ENCODE measurements around the gene ABHD14A.
A peak's percentile ranks its signal among the peaks of the same experiment; 100 is the strongest.
"Not testable (repeated sequence)": the region's sequence is repeated elsewhere in the genome, so short reads cannot be mapped to it uniquely, and the experiment has no call there.

ABHD14A gene

GRCh38 chr3:51974963-51975851 lies at the start of gene ABHD14A:
Gene ABHD14A, plus strand, starts transcription at chr3:51975064. Its CDS starts 72 bp downstream, at chr3:51975136.
- DNase-seq (ENCODE audit: low read depth in 2 of 2, low spot score in 1 of 2) = peak in 1 of 2 donors; percentile 45

DNA sequence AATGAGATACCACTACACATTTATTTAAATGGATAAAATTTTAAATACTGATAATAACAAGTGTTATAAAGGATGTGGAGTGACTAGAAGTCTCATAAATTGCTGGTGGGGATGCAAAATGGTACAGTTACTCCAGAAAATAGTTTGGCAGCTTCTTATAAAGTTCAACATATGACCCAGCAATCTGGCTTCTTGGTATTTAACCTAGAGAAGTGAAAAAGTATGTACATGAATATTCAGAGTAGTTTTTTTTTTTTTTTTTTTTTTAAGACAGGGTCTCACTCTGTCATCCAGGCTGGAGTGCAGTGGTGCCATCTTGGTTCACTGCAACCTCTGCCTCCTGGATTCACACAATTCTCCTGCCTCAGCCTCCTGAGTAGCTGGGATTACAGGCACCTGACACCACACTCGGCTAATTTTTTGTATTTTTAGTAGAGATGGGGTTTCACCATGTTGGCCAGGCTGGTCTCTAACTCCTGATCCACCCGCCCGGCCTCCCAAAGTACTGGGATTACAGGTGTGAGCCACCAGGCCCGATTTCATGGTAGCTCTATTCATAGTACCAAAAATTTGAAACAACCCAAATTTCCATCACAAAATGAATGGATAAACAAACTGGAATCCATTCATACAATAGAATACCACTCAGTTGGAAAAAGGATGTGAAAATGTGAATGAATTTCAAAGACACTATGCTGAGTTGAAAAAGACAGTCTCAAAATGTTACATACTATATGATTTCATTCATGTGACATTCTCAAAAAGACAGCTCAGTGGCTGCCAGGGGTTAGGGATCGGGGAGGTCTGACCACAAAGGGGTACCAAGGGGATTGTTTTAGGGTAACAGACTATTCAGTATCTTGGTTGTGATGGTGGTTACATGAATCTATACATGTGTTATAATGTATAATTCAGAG lies 47.5 kb upstream of the ABHD14A start:
- no peak for DNase-seq (ENCODE audit: low read depth in 2 of 2, low spot score in 1 of 2)

- no peak for DNase-seq (ENCODE audit: low read depth in 2 of 2, low spot score in 1 of 2)
Measured at GRCh38 chr3:51928438-51928837, 46.4 kb upstream of the ABHD14A start.

DNA sequence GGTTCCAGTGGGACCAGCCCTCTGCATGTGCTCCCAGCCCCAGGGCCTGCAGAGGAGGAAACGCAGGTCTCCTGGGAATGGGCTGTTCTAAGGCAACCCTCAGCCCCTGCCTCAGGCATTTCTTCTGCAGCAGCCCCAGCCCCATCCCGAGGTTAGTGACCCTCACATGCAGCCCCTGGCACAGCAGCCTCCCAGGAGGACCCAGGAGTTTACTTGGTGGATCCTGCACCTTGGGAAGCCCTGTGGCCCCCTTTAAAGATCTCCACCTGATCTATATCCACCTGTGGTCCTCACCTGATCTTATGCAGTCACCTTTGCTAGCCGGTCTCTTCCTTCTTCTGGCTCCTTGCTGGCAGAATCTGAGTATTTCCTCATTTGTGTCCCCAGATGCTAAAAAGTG lies 45.9 kb upstream of the ABHD14A start:
- not testable (repeated sequence) for DNase-seq (ENCODE audit: low read depth in 2 of 2, low spot score in 1 of 2)

- no peak for DNase-seq (ENCODE audit: low read depth in 2 of 2, low spot score in 1 of 2)
Measured at GRCh38 chr3:51929420-51930003, 45.4 kb upstream of the ABHD14A start.

- DNase-seq (ENCODE audit: low read depth in 2 of 2, low spot score in 1 of 2) = no peak
Measured at GRCh38 chr3:51930439-51930838, 44.4 kb upstream of the ABHD14A start.

DNA sequence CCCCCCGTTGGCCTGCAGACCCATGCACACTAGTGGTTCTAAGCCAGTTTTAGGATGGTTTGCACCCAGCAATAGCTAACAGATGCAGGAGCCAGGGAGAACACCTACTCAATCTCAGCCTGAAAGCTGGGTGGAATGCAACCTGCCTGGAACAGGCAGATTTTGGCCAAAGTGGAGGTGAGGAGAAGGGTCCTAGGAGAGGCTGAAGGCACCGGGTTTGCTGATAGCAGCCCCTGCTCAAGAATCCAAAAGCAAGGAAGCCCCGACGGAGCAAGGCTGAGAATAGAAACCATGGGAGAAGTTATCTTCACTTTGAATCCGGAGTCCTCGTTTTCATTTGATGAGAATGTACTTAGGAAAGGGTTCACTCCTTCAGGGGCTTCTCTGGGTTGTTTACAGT lies 43.1 kb upstream of the ABHD14A start:
- DNase-seq (ENCODE audit: low read depth in 2 of 2, low spot score in 1 of 2) = no peak

GRCh38 chr3:51932471-51933370 lies 42.1 kb upstream of the ABHD14A start:
- DNase-seq (ENCODE audit: low read depth in 2 of 2, low spot score in 1 of 2) = no peak

DNA sequence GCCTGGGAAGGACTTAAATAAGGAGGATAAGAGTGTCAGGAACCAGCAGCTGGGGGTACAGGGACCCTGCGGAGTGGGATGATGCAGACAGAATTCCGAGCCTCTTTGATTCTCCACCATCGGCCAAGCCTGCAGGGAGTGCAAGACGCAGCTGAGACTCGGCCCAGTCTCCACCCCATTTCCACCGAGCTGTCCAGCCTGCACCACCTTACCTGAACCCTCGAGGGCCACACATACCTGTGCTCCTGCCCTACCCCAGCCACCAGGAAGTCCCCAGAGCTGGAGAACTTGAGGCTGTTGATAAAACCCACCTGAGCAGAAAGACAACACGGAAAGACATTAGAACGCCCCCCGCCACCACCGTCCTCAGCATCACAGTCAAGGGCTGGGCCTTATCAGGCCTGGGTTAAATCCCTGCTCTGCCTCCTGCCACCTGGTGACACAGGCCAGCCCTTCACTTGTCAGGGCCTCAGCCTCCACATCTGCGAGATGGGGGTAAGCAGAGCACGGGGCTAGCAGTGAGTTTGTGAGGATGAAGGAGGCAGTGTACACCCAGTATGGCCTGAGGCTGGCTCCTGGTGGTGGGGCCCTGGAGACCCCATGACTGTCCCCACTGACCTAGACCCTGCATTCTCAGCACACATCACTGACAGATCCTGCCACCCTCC lies 41.3 kb upstream of the ABHD14A start:
- DNase-seq (ENCODE audit: low read depth in 2 of 2, low spot score in 1 of 2) = no peak

- DNase-seq (ENCODE audit: low read depth in 2 of 2, low spot score in 1 of 2) = no peak
Measured at GRCh38 chr3:51934139-51934850, 40.6 kb upstream of the ABHD14A start.

GRCh38 chr3:51934991-51935885 lies 39.6 kb upstream of the ABHD14A start:
- DNase-seq (ENCODE audit: low read depth in 2 of 2, low spot score in 1 of 2) = no peak

DNA sequence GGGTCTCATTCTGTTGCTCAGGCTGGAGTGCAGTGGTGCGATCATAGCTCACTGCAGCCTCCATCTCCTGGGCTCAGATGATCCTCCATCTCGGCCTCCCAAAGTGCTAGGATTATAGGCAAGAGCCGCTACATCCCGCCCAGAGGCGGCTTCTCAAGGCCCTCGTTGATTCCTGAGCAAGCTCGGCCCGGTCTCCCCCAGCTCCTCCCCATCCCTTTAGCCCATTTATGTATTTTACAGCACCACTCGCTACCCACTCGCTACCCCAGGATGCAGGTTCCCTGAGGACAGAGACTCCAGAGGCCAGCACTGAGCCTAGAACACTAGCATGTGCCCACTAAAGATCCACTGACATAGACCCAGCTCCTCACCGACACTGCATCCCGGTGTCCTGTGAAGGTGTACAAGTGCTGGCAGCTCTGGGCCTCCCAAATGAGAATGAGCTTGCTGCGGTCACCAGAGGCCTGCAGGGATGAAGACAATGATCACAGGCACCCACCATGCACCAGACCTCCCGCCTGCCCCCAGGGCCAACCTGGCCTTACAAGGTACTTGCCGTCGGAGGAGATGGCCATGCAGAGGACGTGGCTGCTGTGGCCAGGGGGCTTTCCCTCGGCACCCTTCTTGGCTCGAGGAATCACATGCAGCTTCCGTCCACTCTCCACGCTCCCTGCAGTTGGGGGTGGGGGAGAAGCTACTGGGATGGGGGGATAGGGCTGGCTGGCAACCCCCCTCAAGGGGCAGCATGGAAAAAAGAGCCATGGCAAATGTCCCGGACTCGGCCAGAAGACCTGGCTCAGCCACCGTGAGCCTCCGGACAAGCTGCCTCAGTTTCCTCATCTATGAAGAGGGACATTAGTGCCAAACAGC lies 38.7 kb upstream of the ABHD14A start:
- DNase-seq (ENCODE audit: low read depth in 2 of 2, low spot score in 1 of 2) = no peak

DNA sequence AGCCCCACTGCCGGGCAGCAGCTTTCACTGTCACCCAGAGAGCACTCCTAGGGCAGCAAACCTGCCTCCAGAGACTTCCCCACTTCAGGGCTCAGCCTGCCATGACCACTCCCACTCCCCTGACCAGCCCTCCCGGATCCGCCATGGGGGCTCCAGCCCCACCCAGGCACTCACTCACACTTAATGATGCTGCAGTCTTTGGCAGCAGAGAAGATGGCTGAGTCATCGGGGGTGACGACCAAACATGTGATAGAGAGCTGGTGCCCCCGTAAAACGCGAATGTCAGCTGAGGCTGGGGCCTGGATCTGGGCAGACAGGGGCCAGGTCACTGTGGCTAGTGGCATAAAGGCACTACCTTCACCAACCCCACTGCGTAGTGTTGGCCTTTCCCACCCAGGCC lies 37.9 kb upstream of the ABHD14A start:
- no peak for DNase-seq (ENCODE audit: low read depth in 2 of 2, low spot score in 1 of 2)

DNA sequence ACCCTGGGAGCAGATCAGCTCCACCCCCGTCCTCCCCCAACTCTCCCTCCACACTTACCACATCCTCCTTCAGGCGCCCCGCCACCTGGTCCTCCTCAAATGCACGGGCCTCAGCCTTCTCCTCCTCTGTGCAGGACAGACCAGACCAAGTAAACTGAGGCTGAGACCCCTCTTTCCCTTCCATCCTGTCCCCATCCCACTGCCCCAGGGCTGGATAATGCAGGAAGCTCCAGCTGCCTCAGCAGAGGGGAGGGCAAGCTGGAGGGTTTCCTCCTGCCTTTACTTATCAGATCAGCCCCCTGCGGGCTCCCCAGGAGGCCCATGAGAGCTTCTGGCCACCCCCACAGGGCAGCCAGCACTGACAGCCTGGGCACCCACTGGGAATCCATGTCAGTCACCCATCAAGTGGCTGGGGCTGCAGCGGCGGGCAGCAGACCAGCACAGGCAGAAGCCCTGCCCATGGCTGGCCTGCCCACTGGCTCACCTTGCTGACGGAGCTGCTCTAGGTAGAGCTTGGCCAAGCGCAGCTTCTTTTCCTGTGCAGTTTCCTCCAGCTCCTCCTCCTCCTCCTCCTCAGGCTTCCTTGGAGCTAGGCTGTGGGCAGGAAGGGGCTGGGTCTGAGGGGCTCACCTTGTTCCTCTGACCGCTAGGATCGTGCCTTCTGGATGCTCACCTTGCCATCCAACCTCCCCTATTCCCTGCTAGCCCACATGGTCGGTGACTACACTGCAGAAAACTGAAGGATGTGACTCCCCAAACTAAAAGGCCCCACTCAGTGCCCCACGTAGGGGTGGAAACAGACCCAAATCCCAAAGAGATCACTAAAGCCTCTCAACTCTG lies 37.0 kb upstream of the ABHD14A start:
- DNase-seq (ENCODE audit: low read depth in 2 of 2, low spot score in 1 of 2) = no peak

- DNase-seq (ENCODE audit: low read depth in 2 of 2, low spot score in 1 of 2) = no peak
Measured at GRCh38 chr3:51938780-51939425, 36.0 kb upstream of the ABHD14A start.

Data from stimulated activated CD8-positive, alpha-beta memory T cell treated with anti-CD3 and anti-CD28 coated beads, Interleukin-4, amount 100 ng/mL, for 4 hours (primary cell).